ENCODE measurements around the gene IDI1.
"Not testable (repeated sequence)": the region's sequence is repeated elsewhere in the genome, so short reads cannot be mapped to it uniquely, and the experiment has no call there.

Gene IDI1

DNA sequence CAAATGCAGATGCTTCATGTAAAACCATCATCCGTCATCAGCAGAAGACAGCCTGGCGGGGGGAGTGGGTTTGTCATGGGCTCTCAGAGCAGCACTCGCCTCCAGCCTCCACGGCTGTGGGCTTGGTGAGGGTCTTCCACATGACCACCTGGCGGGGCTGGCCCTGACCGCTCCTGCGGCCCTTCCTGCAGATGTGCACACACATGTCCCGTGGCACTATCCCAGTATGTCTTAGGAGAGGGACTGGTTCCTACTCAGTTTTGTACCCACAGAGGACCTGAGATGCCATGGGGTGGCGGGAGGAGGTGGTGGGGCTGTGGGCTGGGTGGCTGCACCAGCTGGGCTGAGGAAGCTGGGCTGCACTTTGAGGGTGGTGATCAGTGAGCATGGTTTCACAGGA lies 28.0 kb downstream of the IDI1 start:
- no peak overlapping the region for H3K9ac ChIP-seq (ENCODE audit: insufficient read length)
- H3K36me3 ChIP-seq (ENCODE audit: insufficient read depth, low read length) = peaks cover 26% of the 10 kb centered on the region; the same call in 1 of the 2 replicates
- no peak for TF ChIP-seq FOXP2 (optimal IDR thresholded peaks at IDR 0.05; ENCODE audit: control extremely low read depth, extremely low read length, insufficient read depth)
- TF ChIP-seq EZH2 (IDR thresholded peaks at IDR 0.05) = no peak
- no peak for TF ChIP-seq POLR2AphosphoS5 (IDR thresholded peaks at IDR 0.05; ENCODE audit: borderline replicate concordance, low read depth, low read length)
- H3K4me3 ChIP-seq = no peak overlapping the region
- DNase-seq (ENCODE audit: low read depth, low spot score) = no peak
- H3K9me3 ChIP-seq (ENCODE audit: low read depth, low read length) = no peaks in the 10 kb centered on the region
- no peak overlapping the region for H3K27ac ChIP-seq

- Histone ChIP-seq H3K4me3 (no peak overlapping the region), H3K9ac (ENCODE audit: insufficient read length) (no peak overlapping the region), H3K9me3 (ENCODE audit: low read depth, low read length) (no peaks in the 10 kb centered on the region), H3K36me3 (ENCODE audit: insufficient read depth, low read length) (peaks cover 31% of the 10 kb centered on the region; the same call in 1 of the 2 replicates), H3K27ac (no peak overlapping the region)
- TF ChIP-seq FOXP2 (optimal IDR thresholded peaks at IDR 0.05; ENCODE audit: control extremely low read depth, extremely low read length, insufficient read depth) (no peak), POLR2AphosphoS5 (IDR thresholded peaks at IDR 0.05; ENCODE audit: borderline replicate concordance, low read depth, low read length) (no peak), EZH2 (IDR thresholded peaks at IDR 0.05) (no peak)
- DNase-seq (ENCODE audit: low read depth, low spot score) = no peak
Observed at GRCh38 chr10:1020460-1020859, 28.5 kb downstream of the IDI1 start.

DNA sequence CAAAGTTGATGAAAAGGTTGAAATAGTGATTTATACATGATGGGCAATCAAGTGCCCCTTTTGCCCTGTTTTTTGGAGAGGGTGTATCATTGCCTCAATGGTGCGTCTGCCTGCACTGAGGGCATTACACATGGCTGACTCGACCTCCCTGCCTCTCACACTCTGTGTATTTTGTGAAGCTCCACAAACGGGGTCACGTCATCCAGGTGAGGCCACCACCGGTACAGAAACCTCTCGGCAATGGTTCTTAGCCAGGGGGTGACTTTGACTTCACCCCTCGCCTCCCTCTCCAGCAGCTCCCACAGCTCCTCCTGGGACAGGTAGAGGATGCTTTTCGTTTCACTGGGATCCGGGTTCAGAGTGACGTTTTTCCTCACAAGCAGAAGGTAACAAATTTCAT lies 29.6 kb downstream of the IDI1 start:
- Histone ChIP-seq H3K9me3 (ENCODE audit: low read depth, low read length) (no peaks in the 10 kb centered on the region), H3K4me3 (no peak overlapping the region), H3K36me3 (ENCODE audit: insufficient read depth, low read length) (peaks cover 39% of the 10 kb centered on the region; the same call in 1 of the 2 replicates), H3K27ac (no peak overlapping the region), H3K9ac (ENCODE audit: insufficient read length) (no peak overlapping the region)
- no peak for DNase-seq (ENCODE audit: low read depth, low spot score)
- no peak for TF ChIP-seq EZH2 (IDR thresholded peaks at IDR 0.05)
- no peak for TF ChIP-seq FOXP2 (optimal IDR thresholded peaks at IDR 0.05; ENCODE audit: control extremely low read depth, extremely low read length, insufficient read depth)
- no peak for TF ChIP-seq POLR2AphosphoS5 (IDR thresholded peaks at IDR 0.05; ENCODE audit: borderline replicate concordance, low read depth, low read length)

DNA sequence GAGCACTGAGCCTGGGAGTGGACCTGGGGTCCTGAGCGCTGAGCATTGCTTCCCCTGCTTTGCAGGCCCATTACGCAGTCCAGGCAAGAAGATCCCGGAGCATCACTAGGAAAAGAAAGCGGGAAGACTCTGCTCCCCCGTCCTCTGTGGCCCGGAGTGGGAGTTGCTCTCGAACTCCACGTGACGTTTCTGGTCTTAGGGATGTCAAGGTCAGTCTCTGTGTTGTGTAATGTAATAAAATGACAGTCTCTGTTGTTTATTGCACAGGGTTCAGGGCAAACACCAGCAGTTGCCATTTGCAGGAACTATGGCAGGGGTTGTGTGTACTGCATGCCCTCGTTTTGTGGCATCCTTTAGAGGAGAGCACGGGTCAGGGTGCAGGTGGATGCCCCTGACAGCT lies 33.2 kb downstream of the IDI1 start:
- TF ChIP-seq EZH2 (IDR thresholded peaks at IDR 0.05) = no peak
- TF ChIP-seq POLR2AphosphoS5 (IDR thresholded peaks at IDR 0.05; ENCODE audit: borderline replicate concordance, low read depth, low read length) = no peak
- no peak for TF ChIP-seq FOXP2 (optimal IDR thresholded peaks at IDR 0.05; ENCODE audit: control extremely low read depth, extremely low read length, insufficient read depth)
- H3K27ac ChIP-seq = no peak overlapping the region
- DNase-seq (ENCODE audit: low read depth, low spot score) = no peak
- H3K36me3 ChIP-seq (ENCODE audit: insufficient read depth, low read length) = peaks cover 63% of the 10 kb centered on the region
- H3K9me3 ChIP-seq (ENCODE audit: low read depth, low read length) = no peaks in the 10 kb centered on the region
- H3K9ac ChIP-seq (ENCODE audit: insufficient read length) = no peak overlapping the region
- H3K4me3 ChIP-seq = no peak overlapping the region

DNA sequence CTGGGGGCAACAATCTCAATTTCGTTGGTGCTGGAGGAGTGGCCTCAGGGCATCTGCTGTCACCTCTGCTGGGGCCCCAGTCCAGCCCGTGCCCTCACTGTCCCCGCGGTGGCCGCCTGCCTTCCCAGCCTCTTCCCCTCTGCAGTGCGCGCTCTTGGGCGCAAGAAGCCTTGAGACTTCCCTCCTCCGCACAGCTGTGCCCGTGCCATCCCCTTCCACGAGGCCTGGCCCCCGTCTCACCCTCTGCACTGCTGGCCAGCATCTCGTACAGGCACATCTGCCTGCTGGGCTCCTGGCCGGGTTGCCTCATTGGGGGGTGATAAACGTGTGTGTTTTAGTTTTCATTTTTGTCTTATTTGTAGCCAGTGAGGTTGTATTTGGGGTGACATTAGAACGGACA lies 37.2 kb downstream of the IDI1 start:
- Histone ChIP-seq H3K27ac (no peak overlapping the region), H3K9ac (ENCODE audit: insufficient read length) (no peak overlapping the region), H3K4me3 (no peak overlapping the region), H3K9me3 (ENCODE audit: low read depth, low read length) (no peaks in the 10 kb centered on the region), H3K36me3 (ENCODE audit: insufficient read depth, low read length) (peaks cover 63% of the 10 kb centered on the region)
- DNase-seq (ENCODE audit: low read depth, low spot score) = no peak
- TF ChIP-seq EZH2 (IDR thresholded peaks at IDR 0.05) (no peak), FOXP2 (optimal IDR thresholded peaks at IDR 0.05; ENCODE audit: control extremely low read depth, extremely low read length, insufficient read depth) (no peak), POLR2AphosphoS5 (IDR thresholded peaks at IDR 0.05; ENCODE audit: borderline replicate concordance, low read depth, low read length) (no peak)

GRCh38 chr10:1010703-1011102 lies 38.2 kb downstream of the IDI1 start:
- H3K27ac ChIP-seq = no peak overlapping the region
- no peak for DNase-seq (ENCODE audit: low read depth, low spot score)
- H3K4me3 ChIP-seq = no peak overlapping the region
- no peaks in the 10 kb centered on the region for H3K9me3 ChIP-seq (ENCODE audit: low read depth, low read length)
- H3K9ac ChIP-seq (ENCODE audit: insufficient read length) = no peak overlapping the region
- H3K36me3 ChIP-seq (ENCODE audit: insufficient read depth, low read length) = peaks cover 61% of the 10 kb centered on the region
- TF ChIP-seq EZH2 (IDR thresholded peaks at IDR 0.05) (no peak), POLR2AphosphoS5 (IDR thresholded peaks at IDR 0.05; ENCODE audit: borderline replicate concordance, low read depth, low read length) (no peak), FOXP2 (optimal IDR thresholded peaks at IDR 0.05; ENCODE audit: control extremely low read depth, extremely low read length, insufficient read depth) (no peak)

- not testable (repeated sequence) for H3K9me3 ChIP-seq (ENCODE audit: low read depth, low read length); H3K4me3 ChIP-seq; DNase-seq (ENCODE audit: low read depth, low spot score); H3K27ac ChIP-seq; H3K9ac ChIP-seq (ENCODE audit: insufficient read length)
- H3K36me3 ChIP-seq (ENCODE audit: insufficient read depth, low read length) = peaks cover 61% of the 10 kb centered on the region
Observed at GRCh38 chr10:1009947-1010346, 39.0 kb downstream of the IDI1 start.

GRCh38 chr10:1009071-1009494 lies 39.8 kb downstream of the IDI1 start:
- no peak for DNase-seq (ENCODE audit: low read depth, low spot score)
- H3K4me3 ChIP-seq = no peak overlapping the region
- H3K36me3 ChIP-seq (ENCODE audit: insufficient read depth, low read length) = peaks cover 65% of the 10 kb centered on the region
- no peaks in the 10 kb centered on the region for H3K9me3 ChIP-seq (ENCODE audit: low read depth, low read length)
- H3K9ac ChIP-seq (ENCODE audit: insufficient read length) = no peak overlapping the region
- no peak overlapping the region for H3K27ac ChIP-seq
- no peak for TF ChIP-seq POLR2AphosphoS5 (IDR thresholded peaks at IDR 0.05; ENCODE audit: borderline replicate concordance, low read depth, low read length)
- TF ChIP-seq FOXP2 (optimal IDR thresholded peaks at IDR 0.05; ENCODE audit: control extremely low read depth, extremely low read length, insufficient read depth) = no peak
- no peak for TF ChIP-seq EZH2 (IDR thresholded peaks at IDR 0.05)

DNA sequence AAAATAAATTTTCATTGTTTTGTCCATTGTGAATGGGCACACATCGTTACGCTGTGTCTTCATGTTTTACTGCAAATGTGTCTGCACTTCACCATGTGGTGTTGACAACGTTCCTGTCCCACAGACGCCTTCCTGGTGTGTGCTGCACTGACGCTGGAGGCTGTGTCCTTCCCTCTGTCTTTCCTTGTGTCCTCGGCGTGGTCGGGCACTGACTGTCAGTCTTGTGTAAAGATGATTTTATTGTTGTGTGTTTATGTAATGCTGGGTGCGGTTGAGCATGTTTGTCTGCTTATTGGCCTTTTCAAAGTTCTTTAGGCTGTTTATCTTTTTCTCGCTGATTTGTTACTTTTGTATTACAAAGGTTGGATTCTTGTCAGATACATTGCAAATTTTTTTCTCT lies 41.3 kb downstream of the IDI1 start:
- no peak for TF ChIP-seq FOXP2 (optimal IDR thresholded peaks at IDR 0.05; ENCODE audit: control extremely low read depth, extremely low read length, insufficient read depth)
- no peak for TF ChIP-seq EZH2 (IDR thresholded peaks at IDR 0.05)
- TF ChIP-seq POLR2AphosphoS5 (IDR thresholded peaks at IDR 0.05; ENCODE audit: borderline replicate concordance, low read depth, low read length) = no peak
- peaks cover 74% of the 10 kb centered on the region for H3K36me3 ChIP-seq (ENCODE audit: insufficient read depth, low read length)
- no peak overlapping the region for H3K27ac ChIP-seq
- H3K9ac ChIP-seq (ENCODE audit: insufficient read length) = no peak overlapping the region
- H3K9me3 ChIP-seq (ENCODE audit: low read depth, low read length) = no peaks in the 10 kb centered on the region
- H3K4me3 ChIP-seq = no peak overlapping the region
- DNase-seq (ENCODE audit: low read depth, low spot score) = no peak
